ENCODE results near the gene UBC.
"Not testable (repeated sequence)": the region's sequence is repeated elsewhere in the genome, so short reads cannot be mapped to it uniquely, and the experiment has no call there.

Gene UBC

GRCh38 chr12:124884587-124885438 lies 29.6 kb downstream of the UBC start:
- no peak for DNase-seq (ENCODE audit: low read depth, low spot score)

- no peak for DNase-seq (ENCODE audit: low read depth, low spot score)
Observed at GRCh38 chr12:124883263-124884130, 31.0 kb downstream of the UBC start.

- no peak for DNase-seq (ENCODE audit: low read depth, low spot score)
Observed at GRCh38 chr12:124881123-124881522, 33.3 kb downstream of the UBC start.

DNA sequence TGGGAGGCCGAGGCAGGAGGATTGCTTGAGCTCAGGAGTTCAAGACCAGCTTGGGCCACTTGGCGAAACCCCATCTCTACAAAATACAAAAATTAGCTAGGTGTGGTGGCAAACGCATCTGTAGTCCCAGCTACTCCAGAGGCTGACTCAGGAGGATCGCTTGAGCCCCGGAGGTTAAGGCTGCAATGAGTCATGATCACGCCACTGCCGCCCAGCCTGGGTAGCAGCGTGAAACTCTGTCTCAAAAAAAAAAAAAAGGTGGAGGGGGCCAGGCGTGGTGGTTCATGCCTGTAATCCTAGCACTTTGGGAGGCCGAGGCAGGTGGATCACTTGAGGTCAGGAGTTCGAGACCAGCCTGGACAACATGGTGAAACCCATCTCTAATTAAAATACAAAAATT lies 34.1 kb downstream of the UBC start:
- not testable (repeated sequence) for DNase-seq (ENCODE audit: low read depth, low spot score)

- DNase-seq (ENCODE audit: low read depth, low spot score), result no peak
Observed at GRCh38 chr12:124878795-124879516, 35.5 kb downstream of the UBC start.

DNA sequence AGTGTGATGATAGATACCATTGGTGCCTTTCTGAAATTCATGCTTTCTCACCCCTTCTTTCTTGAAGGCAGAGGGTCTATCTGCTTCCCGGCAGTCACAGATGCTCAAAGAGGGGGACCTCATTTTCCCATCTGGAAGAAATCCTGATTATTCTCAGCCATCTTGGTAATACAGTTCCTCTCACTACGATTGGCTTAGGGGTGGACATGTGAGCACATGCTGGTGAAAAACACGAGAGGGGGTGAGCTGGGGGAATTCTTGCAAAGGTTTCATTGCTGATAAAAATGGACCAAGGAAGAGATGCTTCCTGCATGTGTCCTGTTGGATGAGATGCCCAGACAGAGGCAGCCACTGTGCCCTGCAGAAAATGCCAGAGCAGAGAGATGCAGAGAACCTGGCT lies 37.0 kb downstream of the UBC start:
- DNase-seq (ENCODE audit: low read depth, low spot score), result no peak

GRCh38 chr12:124876171-124876570 lies 38.3 kb downstream of the UBC start:
- DNase-seq (ENCODE audit: low read depth, low spot score), result no peak

GRCh38 chr12:124875803-124876132 lies 38.7 kb downstream of the UBC start:
- DNase-seq (ENCODE audit: low read depth, low spot score), result no peak

- no peak for DNase-seq (ENCODE audit: low read depth, low spot score)
Observed at GRCh38 chr12:124874988-124875802, 39.3 kb downstream of the UBC start.

DNA sequence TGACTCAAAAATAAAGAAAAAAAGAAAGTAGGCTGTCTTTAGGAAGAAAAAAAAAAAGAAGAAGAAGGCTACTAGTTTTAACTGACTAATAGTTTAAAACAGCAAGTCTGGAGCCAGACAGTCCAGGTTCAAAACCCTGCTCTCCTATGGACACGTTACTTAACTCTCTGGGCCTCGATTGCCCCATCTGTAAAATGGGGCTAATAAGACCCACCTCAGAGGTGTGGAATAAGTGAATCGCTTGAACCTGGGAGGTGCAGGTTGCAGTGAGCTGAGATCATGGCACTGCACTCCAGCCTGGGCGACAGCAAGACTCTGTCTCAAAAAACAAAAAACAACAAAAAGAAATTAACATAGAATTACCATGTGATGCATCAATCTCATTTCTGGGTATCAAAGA lies 40.3 kb downstream of the UBC start:
- DNase-seq (ENCODE audit: low read depth, low spot score), result no peak

- DNase-seq (ENCODE audit: low read depth, low spot score), result no peak
Observed at GRCh38 chr12:124872068-124872719, 42.3 kb downstream of the UBC start.

GRCh38 chr12:124871297-124871696 lies 43.2 kb downstream of the UBC start:
- DNase-seq (ENCODE audit: low read depth, low spot score), result no peak

DNA sequence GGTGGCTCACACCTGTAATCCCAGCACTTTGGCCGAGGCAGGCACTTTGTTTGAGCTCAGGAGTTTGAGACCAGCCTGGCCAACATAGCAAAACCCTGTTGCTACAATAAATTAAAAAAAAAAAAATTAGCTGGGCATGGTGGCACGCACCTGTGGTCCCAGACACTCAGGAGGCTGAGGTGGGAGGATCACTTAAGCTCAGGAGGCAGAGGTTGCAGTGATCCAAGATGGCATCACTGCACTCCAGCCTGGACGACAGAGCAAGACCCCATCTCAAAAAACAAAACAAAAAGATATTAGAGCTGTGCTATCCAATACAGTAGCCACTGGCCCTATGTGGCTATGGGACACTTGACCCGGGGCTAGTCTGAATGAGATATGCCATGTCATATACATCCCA lies 43.9 kb downstream of the UBC start:
- no peak for DNase-seq (ENCODE audit: low read depth, low spot score)

GRCh38 chr12:124869059-124869665 lies 45.3 kb downstream of the UBC start:
- no peak for DNase-seq (ENCODE audit: low read depth, low spot score)

- DNase-seq (ENCODE audit: low read depth, low spot score), result no peak
Observed at GRCh38 chr12:124868252-124869058, 46.0 kb downstream of the UBC start.

GRCh38 chr12:124867401-124867930 lies 47.0 kb downstream of the UBC start:
- DNase-seq (ENCODE audit: low read depth, low spot score), result peak; percentile 58

DNA sequence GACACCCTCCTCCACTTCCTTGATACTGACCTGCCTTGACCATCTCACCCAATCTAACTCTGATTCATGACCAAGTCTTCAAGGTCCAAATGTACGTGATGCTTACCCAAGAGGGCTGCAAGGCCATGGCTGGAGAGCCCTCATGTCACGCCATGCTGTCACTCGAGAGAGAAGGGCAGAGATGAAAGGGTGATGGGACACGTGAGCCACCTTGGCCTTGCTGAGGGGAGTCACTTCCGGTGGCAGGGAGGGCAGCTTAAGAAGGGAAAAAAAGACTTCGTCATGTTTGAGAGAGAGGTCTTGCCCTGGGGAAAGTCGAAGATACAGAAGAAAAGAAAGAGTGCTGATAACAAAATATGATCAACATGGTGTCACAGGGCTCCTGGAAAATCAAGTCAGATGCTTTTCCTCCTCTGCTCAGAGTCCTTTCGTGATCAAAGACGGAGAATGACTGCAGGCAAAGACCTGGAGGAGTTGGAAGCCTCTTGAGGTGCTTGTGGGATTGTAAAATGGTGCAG lies 47.5 kb downstream of the UBC start:
- DNase-seq (ENCODE audit: low read depth, low spot score), result no peak

DNA sequence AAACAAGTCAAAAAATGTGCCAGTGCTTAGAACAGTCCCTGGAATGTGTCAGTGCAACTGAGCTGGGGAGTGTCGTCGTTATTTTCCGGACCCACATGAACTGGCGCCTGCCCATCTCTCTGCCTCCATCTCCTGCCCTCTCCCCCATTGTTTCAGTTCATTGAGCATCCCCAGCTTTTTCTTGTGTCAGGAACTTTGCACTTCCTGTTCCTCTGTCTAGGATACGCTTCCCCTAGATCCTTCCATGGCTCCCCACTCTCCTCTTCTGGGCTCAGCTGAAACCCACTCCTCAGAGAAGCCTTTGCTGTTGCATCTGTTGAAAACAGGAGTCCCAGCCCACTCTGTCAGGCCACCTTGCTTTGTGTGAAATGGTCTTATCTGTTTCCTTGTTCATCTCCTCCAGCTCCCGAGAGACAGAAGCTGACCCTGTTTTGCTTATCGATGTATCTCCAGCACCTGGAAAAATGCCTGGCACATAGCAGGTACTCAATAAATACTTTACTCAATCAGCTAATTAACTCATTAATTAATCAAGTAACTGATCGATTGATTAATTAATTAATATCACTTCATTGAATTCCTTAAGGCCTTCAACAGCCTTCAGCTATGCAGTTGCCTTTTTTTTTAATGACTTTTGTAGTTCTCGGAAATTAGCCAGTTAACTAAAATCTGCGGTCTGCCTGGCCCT lies 48.1 kb downstream of the UBC start:
- DNase-seq (ENCODE audit: low read depth, low spot score), result no peak
